ENCODE measurements around the gene MYOM3. TPM values are rescaled to one million over a fixed set of nuclear protein-coding genes. Genes with fewer than 3 reads are reported as not detected.

Gene MYOM3
- total RNA-seq, 1 donor from 2014 or later = 0.23 TPM

DNA sequence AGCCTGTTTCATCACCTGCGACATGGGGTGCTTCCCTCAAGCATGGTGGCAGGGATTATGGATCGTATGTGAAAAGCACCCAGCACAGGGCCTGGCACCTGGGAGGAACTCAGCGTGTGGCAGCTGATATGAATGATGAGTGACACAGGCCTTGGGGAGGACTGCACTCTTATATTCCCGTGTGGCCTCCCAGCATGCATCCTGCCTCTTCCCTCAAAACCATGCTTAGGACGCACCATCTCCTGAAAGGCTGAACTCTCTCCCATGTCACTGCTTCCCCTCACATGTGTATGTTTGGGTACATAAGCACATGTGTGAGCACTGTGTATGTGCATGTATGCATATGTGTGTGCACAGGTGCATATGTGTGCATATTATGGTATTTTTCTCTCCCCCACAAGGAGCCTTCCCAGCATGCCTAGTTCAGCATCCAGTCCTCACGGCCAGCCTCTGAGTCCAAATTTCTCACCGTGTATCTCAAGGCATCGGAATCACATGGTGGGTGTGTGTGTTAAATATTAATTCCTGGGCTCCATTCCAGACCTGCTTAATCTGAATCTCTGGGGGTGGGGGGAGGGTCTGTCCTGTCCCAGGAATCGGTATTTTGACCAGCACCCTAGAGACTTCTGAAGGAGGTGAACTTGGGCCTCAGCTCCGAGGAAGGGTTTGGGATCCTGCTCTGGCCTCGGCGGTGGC, 12.8 kb downstream of the MYOM3 start:
- DNase-seq (ENCODE audit: extremely low read depth, low read depth, low spot score) = no peak

DNA sequence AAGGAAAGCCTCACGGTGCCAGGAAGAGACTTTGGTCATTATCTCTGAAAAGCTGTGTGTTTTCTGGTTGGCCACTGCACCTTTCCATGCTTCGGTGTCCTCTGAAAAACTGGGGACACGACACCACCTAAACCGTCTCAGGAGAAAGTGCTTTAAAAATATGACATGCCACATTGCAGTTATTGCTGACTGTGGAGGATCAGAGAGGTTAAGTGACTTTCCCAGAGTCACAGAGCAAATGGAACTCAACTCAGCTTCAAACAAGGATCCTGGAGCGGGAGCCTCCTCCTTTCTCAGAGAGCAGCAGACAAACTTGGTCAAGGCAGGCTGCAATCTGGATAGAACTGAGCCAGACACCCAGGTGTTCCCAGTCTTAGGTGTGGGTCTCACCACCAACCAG, 13.8 kb downstream of the MYOM3 start:
- DNase-seq (ENCODE audit: extremely low read depth, low read depth, low spot score) = no peak

DNA sequence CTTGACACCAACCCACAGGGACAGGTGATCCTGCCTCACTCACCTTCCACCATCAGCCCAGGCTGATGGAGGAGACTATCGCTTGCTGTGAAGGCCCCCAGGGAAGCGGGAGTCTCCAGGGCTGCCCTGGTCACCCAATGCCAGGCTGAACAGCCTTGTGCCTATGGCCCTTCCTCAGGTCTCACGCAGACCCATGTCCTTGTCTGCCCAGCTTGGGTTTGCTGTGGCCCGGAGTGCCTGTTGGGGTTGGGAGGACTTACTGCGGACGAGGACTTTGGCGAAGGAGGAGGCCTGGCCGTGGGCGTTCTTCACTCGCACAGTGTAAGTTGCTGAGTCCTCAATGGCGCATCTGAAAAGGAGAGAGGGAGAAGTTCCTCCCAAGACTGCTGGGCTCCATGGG, 14.3 kb downstream of the MYOM3 start:
- no peak for DNase-seq (ENCODE audit: extremely low read depth, low read depth, low spot score)

DNA sequence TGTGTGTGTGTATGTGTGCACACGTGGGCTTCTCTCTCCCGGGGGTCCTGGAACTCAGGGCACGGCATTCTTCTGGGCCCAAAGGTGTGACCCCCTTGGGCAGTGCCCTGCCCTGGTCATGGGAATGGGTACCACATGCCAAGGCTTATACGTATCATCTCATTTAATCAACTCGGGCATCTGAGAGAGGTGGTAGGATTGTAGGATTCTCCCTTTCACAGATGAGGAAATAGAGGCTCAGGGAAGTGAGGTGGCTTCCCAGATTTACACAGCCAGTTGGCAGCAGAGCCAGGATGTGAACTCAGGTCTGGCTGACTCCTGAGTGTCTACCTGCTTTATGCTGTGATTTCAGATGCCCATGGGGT, 15.2 kb downstream of the MYOM3 start:
- DNase-seq (ENCODE audit: extremely low read depth, low read depth, low spot score) = no peak

DNA sequence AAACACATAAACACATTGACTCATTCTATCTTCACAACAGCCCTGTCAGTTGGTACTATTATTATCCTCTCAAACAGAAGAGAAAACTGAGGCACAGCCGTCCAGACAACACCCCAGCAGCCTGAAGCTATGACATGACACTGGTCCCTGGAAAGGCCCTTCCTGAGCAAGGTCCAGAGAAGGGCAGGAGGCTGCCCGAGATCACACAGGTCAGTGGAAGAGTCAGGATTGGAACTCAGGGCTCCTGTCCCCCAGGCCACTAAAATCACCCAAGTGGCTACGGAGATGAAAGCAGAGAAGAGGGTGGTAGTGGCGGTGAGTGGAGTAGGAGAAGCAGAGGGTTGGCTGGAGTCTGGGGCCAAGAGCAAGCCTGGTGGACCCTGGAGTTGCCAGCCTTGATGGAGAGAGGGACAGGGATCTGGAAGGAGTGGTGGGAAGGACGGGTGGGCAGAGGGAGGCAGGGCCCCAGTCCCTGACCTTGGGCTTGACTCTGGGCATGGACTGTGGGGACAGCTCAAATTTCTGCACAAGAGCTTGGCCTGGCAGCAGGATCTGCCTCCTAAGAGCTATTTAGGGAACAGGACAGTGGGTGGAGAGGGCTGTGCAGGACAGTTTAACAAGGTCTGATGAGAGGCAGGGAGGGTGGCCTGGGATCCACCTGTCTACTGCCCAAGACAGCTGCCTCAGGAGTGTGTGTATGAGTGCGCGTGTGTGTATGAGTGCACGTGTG, 15.8 kb downstream of the MYOM3 start:
- DNase-seq (ENCODE audit: extremely low read depth, low read depth, low spot score) = no peak

DNA sequence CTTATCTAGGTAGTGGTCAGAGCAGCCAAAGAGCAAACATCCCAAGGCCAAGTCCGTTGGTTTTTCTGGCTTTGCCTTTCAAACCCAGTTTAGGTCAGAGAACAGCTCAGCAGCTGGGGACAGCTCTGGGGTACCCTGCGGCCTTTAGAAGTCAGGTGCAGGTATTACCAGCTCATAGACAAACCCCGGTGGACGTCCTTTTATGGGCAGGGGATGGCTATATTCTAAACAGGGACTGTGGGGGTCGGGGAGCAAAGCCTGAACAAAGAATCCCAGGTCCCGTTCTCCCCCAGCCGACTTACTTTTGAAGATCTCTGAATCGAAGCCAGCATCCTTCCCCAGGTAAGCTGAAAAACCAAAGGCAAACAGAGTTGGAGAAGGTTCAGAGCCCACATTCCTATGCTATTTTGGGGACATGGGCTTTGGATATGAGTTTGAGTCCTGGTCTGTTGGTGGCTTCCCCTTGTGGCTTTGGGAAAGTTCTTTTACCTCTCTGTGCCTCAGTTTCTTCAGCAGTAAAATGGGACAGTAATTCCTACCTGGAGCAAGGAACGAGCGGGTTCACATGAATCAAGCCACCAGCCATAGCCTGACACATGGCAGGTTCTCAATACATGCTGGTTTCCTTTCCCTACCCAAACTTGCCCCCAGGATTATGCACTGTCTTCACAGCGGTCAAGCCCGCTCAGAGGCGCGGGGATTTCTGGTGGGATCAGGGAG, 16.6 kb downstream of the MYOM3 start:
- DNase-seq (ENCODE audit: extremely low read depth, low read depth, low spot score) = no peak

DNA sequence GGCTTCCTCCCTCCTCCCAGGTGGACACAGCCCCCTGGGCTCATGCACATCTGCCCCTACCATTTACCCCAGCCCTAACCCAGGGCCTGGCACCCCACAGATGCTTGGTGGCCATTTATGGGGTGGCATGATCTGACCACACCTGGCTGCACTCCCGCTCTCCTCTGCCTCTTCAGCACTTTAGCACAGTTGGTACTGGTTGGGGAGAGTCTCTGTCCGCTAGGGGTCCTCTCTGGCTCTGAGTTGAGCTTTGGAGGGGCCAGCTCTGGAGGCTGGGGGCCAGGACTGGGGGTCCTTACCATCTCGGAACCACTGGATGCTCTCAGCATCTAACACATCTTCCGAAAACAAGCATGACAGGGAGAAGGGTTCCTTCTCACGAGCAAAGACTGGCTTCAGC, 17.4 kb downstream of the MYOM3 start:
- DNase-seq (ENCODE audit: extremely low read depth, low read depth, low spot score) = no peak

DNA sequence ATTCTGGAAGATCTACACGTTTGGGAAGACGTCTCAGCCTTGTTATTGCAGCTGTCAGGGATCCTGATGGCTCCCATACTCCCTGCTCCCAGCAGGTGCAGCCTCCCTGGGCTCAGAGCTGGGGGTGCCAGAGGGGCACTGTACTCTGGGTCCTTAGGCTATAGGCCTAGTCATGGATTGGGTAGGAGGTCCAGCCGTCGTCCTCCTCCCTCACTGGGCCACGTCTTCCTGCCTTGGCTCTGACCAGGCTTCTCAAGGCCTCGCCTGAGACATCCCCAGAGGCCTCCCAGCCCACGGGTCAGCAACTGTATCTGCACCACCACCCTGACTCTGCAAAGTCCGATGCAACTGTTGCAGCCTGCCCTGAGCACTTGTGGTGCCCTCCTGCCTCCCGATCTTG, 18.2 kb downstream of the MYOM3 start:
- no peak for DNase-seq (ENCODE audit: extremely low read depth, low read depth, low spot score)

DNA sequence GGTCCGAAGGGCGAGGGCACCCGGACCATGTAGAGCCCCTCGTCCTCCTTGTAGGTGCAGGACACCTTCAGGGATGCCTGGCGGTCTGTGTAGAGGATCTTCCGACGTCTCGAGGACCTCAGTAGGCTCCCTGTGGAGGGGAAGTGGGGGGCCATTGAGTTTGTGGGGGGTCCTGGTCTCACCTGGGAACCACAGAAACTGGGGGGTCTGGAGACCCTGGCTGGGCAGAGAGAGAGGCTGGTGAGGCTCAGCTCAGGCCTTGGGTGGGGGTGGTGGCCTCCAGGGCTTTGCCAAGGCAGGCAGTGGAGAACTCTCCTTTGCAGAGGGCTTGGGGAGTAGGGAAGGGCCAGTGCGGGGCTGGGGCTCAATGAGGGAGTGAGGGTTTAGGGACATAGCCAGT, 19.0 kb downstream of the MYOM3 start:
- DNase-seq (ENCODE audit: extremely low read depth, low read depth, low spot score) = no peak

DNA sequence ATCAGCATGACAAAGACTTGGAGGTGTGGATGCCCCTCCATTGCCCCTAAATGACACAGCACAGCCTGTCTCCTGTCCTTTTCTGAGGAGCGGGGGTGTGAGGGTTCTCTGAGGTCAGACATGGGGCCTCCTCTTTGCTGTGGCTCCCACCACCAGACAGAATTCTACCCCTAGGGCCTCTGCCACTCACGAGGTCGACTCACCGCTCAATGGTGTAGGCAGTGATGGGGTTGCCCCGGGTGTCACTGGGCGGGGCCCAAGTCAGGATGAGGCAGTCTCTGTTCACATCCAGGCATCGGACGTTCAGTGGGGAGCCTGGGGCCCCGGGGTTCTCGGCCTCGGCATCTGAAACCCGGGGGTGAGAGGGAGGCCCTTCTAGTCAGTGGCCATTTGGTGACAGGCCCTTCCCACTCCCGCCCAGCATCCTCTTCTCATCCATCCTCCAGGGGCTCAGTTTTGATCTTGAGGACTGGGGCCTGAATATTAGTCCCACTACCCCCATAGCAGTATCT, 19.9 kb downstream of the MYOM3 start:
- no peak for DNase-seq (ENCODE audit: extremely low read depth, low read depth, low spot score)

DNA sequence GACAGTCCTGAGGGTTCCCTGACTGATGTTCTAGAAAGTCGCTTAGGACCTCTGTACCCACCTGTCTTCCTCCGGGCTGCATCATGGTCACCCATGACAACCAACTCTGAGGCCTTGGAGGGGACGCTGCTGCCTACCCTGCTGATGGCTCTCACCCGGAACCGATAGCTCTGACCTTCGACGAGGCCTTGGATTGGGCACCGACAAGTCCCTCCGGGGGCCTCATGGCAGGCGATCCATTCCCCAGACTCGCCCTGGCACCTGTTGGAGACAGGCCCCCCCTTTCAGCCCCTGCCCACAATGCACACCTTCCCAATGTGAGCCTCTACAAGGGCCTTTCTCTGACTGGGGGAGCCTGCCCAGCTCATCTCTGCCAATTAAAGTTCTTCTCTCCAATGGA, 21.2 kb downstream of the MYOM3 start:
- no peak for DNase-seq (ENCODE audit: extremely low read depth, low read depth, low spot score)

DNA sequence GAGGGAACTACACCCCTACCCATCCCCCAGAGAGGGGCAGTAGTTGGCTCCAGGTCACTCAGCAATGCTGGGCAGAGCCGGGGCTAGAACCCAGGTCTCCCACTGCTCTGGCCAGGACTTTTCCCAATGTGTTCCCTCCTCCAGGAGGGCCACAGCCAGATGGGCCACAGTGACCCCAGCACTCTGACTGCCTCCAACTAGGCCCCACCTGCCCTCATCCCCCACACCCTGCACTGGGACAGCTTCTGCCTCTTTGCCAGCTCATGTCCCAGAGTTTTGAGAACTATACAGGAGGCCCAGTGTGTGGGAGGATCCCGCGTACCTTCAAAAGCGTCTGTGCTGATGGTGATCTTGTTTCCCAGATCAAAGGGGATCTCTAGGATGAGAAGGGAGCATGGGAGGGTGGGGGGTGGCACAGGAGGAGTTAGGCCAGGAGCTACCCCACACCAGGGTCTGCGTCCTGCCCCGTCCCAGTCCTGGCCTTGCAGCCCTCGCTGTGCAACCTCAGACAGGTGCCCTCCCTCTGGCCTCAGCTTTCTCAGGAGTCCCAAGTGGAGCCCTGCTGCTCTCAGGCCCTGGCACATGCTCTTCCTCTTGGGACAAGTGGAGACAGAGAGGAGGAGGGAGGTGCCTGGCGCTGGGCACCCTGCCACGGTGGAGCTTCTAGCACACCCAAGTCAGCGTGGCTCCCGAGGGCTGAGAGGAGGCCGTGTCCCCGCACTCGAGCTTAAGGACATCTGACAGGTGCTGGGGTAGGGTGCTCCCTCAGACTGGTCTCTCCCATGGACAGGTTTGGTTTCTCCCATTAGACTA, 22.0 kb downstream of the MYOM3 start:
- DNase-seq (ENCODE audit: extremely low read depth, low read depth, low spot score) = no peak

DNA sequence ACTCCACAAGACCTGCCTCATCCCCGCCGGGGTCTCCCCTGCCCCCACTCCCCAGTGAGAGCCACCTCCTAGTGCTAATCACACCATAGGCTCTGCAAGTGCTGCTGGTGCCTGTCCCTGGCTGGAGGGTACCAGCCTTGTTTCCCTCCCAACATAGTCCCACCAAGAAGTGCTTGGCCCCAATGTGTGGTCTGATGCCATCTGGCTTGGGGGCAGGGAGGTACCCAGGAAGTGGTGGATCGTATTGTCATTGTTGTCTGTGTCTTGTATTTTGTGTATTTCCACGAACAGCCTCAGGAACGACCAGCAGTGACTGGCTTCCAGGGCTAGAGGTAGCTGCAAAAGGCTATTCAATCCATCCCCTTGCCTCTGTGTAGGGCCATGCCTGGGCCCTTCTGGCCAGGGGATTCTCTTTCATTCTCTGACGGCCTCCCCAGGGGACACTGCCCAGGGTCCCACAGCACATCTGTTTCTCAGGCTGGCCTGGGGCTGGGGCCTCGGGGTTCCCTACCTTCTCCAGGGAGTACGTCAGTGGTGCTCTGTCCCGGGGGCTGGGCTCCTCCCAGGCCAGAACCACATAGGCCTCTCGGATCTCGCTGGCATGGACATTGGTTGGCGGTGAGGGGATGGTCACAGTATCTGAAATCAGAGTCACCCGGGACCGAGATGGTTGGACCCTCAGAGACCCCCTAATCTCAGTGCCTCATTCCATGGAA, 22.8 kb downstream of the MYOM3 start:
- no peak for DNase-seq (ENCODE audit: extremely low read depth, low read depth, low spot score)

DNA sequence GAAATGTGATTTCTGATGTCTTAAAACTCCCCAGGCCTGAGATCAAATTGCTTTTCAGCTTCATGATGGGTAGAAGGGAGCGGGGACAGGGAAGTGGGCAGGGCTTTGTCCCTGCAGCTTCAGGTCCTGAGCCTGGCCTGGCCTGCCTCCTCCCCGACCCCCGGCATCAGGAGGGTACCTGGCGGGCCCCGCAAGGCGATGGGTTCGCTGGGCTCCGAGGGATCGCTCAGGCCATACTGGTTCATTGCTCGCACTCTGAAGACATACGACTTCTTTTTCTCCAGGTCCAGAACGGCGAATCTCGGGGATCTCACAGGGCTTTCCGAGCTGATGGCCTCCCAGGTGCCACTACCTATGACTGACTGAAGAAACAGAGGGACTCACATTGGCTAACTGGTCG, 25.5 kb downstream of the MYOM3 start:
- no peak for DNase-seq (ENCODE audit: extremely low read depth, low read depth, low spot score)

DNA sequence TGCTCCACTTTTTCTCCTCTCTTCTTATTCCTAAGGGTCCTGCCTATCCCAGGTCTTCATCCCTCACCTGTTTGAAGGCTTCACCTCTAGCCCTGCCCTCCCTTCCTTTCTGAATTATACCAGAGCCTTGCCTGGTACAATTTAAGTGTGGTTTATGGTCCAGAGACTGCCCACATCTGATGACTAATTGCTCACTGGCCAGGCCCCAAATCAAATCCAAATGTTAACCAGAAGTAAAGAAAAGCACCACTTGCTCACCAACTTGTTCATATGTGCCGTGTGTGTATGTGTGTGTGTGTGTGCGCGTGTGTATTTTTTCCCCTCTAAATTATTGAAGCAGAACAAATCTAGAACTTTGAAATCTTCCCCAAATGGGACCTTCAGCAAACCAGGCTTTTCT, 26.4 kb downstream of the MYOM3 start:
- DNase-seq (ENCODE audit: extremely low read depth, low read depth, low spot score) = no peak

DNA sequence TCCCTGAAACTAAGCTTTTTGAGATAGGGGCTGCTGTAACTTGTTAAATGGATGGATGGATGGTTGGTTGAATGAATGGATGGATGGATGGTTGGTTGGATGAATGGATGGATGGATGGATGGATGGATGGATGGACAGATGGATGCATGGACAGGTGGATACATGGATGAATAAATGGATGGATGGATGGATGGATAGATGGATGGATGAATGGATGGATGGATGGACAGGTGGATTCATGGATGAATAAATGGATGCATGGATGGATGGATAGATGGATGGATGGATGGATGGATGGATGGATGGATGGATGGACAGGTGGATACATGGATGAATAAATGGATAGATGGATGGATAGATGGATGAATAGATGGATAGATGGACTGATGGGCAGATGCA, 26.9 kb downstream of the MYOM3 start:
- DNase-seq (ENCODE audit: extremely low read depth, low read depth, low spot score) = no peak

DNA sequence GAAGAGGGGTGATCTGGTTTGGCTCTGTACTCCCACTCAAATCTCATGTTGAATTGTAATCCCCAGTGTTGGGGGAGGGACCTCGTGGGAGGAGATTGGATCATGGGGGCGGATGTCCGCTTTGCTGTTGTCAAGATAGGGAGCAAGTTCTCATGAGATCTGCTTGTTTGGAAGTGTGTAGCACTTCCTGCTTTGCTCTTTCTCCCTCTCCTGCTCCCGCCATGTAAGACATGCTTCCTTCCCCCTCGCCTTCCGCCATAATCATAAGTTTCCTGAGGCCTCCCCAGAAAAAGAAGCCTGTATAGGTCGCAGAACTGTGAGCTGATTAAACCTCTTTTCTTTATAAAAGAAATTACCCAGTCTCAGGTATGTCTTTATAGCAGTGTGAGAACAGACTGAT, 27.9 kb downstream of the MYOM3 start:
- no peak for DNase-seq (ENCODE audit: extremely low read depth, low read depth, low spot score)

DNA sequence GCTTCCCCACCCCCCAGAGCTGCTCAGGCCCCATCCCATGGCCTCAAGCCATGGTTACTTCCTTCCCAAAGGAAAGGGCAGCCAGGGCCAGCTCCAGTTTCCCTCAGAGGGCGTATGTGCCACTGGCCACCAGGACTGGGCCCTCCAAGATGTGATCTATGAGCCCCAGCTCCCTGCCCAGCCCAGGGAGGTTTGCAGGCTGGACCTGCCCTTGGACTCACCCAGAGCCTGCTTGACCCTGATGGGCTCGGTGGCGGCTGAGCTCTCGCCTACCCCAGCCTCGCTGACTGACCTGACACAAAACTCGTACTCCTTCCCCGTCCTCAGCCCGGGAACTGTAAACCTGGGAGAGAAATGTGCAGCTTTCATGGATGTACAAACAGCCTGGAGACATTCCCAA, 29.6 kb downstream of the MYOM3 start:
- no peak for DNase-seq (ENCODE audit: extremely low read depth, low read depth, low spot score)

DNA sequence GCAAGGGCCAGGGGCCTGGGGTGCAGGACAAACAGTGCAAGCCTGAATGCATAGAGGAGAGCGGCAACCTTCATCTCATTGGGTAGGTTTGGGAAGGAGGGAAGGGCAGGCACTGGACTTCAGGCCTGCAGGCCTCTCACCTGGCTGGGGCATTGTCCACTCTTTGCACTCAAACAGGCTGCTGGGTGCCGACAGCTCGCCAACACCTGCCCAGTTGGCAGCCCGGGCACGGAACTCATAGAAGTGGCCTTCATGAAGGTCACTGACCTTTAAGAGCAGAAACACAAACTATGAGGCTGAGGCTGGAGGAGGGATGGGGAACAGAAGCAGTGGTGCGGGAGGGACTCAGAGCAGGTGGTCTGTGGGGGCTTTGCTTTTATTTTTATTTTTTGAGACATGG, 30.7 kb downstream of the MYOM3 start:
- DNase-seq (ENCODE audit: extremely low read depth, low read depth, low spot score) = no peak

DNA sequence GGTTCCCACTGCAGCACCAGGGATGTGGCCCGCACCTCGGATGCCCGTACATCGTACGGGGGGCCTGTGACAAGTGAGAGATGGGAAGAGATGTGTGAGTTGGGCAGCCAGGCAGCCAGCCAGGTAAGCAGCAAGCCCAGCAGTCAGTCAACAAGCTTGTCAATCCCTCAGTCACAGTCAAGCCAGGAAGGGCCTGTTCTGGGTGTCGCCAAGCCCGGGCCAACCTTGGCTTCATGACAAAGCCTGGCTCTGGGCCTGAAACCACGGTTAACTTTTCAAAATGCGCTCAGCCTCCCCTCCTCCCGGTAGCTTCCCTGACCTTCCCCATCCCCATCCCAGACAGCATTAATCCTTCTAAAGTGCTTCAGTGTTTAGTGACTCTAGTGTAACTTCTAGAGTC, 31.8 kb downstream of the MYOM3 start:
- no peak for DNase-seq (ENCODE audit: extremely low read depth, low read depth, low spot score)
